ENCODE measurements around the gene KLK7.

KLK7 gene

DNA sequence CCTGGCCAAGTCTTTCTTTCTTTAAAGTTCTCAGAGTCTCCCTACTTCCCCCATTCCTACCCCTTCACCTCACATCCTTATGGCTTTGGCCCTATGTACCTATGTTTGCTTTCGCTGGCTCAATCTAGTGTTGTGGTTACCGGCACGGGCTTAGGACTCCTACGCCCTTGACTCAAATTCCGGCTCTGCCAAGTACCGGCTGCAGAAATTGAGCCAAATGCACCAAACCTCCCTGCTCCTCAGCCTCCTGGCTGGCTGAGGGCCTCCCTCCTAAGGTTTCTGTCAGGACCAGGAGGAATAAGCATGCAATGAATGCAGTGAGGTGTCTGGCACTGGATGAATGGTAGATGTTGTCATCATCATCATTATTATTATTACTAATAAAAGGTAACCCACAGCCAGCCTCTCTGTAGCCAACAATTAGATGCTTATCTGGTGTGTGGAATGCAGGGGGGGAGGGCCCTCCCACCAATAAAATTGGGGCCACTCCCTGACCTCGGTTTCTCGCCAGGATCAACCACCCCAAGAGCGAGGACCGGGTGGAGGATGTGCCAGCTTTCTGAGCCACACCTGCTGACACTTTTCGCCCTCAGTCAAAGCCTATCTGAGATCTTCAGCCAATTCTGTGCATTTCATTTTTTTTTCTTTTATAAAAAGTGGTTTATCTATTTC lies 51.6 kb downstream of the KLK7 start:
- no peak for DNase-seq (ENCODE audit: low spot score)

DNA sequence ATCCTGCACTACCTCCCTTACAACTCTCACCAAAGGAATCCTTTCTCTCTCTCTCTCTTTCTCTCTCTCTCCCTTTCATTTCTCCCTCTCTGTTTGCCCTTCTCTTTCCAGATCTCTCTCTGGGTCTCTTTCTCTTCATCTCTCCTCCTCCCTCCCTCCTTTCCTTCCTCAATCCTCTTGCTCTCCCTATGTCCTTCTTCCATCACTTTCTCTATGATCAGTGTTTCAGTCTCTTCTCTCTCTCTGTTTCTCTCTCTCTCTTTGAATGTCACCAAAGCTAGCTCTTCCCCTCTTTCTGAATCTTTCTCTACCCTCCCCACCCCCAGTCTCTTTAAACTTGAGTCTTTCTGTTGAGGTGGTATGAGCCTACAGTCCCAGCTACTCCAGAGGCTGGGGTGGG lies 52.7 kb downstream of the KLK7 start:
- no peak for DNase-seq (ENCODE audit: low spot score)

DNA sequence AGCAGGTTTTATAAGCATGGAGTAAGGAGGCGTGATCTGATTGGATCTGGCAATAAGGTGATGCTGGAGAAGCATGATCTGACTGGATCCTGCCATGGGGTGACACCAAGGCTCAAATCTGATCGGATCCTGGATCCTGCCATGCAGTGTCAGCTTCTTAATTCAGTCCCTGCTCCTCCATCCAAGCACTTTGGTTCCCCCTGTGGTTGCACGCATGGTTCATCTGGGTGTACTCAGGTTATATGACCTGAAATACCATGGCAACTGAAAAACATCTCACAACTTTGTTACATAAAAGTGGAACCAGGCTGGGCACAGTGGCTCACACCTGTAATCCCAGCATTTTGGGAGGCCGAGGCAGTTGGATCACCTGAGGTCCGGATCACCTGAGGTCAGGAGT lies 54.9 kb downstream of the KLK7 start:
- DNase-seq (ENCODE audit: low spot score) = no peak

Measured in globus pallidus (tissue), 1 donor.